Measurements from ENCODE around the gene ARID5A.
A peak's percentile ranks its signal among the peaks of the same experiment; 100 is the strongest.

ARID5A gene

DNA sequence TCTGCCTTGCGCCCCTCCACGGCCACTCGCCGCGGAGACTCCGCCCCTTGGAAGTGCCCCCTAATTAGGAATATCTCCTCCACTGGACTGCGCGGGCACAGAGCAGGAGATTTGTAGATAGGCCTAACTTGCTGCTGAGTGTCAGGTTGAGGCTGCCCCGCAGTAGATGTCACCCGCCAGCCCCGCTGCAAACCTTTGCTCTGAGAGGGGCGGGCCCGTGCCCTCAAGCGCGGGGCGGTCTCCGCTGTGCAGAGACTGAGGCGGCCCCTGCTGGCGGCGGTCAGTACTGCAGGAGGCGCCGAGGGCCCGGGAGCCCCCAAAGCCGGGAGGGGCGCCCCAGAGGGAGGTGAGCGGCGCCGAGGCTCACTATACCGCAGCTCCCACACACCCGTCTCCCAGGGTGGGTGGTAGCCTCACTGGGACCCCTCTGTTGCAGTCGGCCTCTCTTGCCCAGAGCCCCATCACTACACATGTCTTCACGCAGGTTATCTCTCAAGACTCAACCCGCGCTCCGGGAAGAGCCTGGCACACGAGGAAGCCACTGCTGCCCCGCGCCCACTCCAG lies 28.5 kb upstream of the ARID5A start:
- DNase-seq (ENCODE audit: low read depth in 2 of 2): peak; percentile 76 to 86

DNA sequence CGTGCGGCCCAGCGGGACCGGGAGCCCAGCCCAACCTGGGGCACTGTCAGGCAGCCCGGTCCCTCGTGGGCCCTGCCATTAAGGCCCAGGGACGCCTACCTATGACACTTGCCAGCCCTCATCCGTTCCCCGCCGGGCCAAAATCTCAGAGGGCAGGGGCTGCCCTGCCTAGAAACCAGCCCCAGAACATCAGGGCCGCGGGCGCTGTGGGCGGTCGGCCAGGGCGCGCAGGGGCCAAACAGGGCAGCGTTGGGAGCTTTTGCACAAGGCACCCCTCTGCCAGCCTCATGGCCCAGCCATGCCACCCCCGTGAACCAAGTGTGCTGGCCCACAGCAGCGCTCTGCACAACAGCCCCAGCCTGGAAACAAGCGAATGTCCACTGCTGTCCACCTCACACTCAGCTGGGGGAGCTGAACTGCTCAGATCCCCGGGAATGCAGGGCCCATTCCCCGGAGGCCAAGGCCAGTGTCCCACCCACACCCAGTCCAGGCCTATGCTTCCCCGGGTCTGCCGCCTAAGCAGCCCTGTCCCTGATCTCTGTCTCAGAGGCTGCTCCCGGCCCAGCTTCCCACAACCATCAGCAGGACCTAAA lies 27.9 kb upstream of the ARID5A start:
- DNase-seq (ENCODE audit: low read depth in 2 of 2): no peak

DNA sequence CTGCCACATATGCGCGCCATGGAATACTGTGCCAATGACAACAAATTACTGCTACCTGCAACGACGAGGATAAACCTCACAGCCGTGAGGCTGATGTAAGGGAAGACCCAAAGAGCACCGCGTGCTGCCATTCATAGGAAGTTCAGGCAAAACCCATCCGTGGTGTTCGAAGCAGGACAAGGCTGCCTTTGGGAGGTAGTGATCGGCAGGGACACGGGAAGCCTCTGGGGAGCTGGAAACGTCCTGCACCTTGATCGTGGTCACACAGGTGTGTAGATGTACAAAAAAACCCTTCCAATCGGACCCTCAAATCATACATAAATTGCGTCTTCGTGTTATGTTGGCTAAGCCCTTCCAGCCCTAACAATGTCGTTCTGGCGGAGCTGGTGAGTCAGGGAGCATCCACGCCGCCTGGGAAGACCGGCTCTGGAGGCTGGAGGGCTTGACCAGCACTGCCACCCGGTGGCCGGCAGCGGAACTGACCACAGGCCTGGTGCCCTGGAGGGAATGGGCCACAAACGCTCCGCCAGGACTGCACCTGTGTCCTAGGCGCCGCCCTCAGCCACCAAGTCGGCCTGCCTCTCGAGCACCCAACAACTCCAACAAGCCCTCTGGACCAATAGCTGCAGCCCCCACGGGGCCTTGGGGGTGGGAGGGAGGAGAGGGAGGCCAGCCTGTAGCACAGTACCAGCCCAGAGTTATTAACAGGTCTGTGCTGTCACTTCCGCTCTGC lies 27.3 kb upstream of the ARID5A start:
- DNase-seq (ENCODE audit: low read depth in 2 of 2): peak; percentile 24

DNA sequence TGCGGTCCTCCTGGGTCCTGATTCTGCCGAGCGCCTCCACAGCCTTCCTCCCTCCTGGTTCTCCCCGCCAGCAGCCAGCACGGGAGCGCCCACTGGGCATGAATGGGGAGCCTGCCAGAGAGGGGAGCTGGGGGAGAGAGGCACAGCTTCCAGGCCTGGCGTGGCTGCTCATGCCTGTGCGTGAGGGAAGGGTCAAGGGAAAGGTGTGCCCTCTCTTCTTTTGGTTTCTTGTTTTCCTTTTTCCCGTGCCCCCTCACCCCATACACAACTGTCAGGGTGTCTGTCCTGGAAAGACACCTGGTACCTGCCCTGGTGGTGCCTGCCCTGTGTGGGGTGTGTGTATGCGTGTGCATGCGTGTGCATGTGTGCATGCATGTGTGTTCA lies 26.7 kb upstream of the ARID5A start:
- DNase-seq (ENCODE audit: low read depth in 2 of 2): no peak

DNA sequence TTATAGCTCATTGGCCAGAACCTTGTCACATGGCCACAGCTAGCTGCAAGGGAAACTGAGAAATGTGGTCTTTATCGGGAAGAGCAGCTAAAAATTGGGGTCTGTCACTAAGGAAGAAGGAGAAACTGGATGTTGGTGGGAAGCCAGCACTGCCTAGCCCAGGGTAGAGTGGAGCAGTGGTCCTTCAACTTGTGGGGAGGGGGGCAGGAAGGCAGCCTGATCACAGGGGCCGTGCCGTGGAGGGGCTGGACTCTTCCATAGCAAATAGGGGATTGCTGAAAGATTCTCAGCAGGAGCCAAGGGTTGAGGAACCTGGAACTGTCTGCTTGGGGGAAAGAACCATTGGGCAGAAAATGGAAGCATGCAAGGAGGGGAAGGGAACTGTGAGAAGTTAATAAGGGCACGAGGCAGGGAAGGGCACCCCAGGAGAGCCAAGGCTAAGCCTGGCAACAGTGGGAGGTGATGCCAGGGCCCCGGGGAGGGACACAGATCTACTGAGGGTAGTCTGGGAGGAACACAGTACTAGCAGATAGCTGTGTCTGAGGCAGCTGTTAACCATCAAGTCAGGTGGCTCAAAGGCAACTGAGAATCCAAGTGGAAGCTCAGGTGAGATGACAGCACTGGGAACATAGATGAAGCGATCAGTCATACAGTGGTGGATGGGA lies 25.5 kb upstream of the ARID5A start:
- no peak for DNase-seq (ENCODE audit: low read depth in 2 of 2)

DNA sequence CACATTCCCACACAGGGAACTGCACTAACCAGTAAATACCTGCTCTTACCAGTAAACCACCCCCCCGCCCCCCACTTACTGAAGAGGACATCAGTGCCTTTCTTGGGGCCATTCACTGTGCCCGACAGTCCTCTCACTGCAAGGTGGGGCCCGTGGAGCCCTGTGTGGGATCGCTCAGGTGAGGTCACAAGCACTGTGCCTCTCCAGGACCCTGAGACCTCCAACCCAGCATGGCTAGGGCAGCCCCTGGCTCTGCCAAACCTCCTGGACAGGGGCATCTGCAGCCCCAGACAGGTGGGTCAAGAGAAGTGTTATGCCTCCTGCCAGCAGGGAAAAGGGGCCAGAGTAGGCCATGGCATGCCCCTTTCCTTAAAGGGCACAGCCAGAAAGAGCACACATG lies 24.7 kb upstream of the ARID5A start:
- no peak for DNase-seq (ENCODE audit: low read depth in 2 of 2)

DNA sequence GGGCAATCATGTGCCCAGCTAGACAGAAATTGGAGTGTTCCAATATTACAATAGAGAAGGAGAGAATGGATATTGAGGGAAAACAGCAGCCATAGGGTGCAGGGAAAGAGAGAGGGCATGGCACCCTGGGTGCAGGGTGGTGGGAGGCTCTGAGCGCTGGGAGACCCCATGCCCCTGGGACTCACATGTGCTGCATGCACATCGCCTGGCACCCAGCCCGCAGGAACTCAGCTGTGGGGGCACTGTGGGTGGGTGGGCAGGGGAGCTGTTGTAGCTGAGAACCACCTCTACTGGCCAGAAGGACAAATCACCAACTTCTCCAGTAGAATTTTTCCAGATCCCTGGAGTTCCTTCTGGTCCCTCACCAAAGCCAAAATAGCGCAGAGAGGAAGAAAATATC lies 24.2 kb upstream of the ARID5A start:
- no peak for DNase-seq (ENCODE audit: low read depth in 2 of 2)

DNA sequence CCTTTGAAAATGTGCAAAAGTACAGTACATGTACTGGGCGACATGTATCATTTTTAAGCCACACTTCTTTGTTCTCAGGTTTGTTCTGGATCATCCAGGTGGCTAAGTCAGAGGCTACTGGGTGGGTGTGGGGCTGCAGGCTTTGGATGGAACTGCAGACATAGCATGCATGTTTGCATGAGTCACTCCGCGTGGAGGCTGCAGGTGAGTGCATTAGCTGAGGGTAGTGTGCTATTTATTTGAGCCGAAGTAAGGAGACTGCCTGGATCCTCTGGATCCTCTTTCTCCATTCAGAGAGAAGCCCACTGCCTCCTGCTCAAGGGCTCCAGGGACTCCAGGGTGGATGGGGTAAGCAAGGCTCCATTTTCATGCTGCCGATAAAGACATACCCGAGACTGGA lies 22.0 kb upstream of the ARID5A start:
- no peak for DNase-seq (ENCODE audit: low read depth in 2 of 2)

DNA sequence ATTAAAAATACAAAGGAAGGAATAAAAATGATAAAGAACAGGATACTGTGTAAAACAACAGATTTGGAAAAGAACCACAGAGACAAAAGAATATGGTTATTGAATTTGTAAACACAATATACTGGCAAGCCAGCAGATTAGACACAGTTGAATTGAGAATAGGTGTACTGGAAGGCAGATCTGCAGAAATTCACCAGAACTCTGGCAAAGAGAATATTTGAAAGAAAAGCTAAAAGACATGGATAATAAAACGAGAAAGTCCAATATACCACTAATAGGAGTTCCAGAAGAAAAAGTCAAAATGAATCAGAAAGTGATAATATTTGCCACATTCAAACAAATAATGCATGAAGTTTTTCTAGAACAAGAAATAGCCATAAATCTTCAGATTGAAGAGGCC lies 19.5 kb upstream of the ARID5A start:
- no peak for DNase-seq (ENCODE audit: low read depth in 2 of 2)

DNA sequence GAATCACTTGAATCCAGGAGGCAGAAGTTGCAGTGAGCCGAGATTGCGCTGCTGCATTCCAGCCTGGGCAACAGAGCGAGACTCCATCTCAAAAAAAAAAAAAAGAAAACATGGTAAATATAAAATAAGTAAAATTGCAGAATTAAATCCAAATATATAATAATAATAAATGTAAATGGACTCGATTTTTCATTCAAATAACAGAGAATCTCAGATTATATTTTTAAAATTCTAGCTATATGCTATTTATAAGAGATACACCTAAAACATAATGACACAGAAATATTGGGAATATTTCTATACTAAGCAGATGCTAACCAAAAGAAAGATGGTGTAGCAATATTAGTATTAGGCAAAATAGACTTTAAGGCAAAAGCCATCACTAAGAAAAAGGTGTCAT lies 16.3 kb upstream of the ARID5A start:
- no peak for DNase-seq (ENCODE audit: low read depth in 2 of 2)

DNA sequence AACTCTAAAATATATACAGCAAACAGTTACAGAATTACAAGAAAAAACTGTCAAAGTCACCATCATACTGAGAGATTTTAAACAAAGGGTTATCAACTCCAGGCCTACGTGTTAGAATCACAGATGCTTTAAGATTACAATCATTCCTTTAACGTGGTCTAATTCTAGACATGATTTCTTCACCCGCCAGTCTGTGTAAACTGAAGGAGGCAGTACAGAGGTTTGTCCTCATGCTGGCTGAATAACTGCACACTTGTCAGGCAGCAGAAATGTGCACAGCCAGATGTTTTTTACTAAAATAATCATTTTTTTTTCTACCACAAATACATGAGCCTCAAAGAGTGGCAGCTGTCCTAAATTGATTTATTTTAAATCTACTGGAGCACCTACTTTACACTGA lies 15.9 kb upstream of the ARID5A start:
- DNase-seq (ENCODE audit: low read depth in 2 of 2): no peak

DNA sequence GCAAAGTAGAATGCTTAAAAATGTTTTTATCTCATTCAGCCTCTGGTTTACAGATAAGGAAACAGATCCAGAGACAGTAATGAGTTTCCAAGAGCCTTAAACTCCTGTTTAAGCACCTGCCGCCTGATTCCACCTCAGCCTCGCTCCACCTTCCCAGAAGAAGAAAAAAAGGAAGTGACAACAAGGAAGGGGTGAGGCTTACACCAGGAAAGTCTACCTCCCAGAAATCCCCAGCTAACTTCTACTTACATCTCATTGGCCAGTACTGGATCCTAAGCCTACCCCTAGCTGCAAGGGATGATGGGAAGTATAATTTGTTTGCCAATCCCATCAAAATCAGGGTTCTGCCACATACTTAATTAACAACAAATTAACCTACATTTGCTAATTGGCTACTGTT lies 15.3 kb upstream of the ARID5A start:
- no peak for DNase-seq (ENCODE audit: low read depth in 2 of 2)

DNA sequence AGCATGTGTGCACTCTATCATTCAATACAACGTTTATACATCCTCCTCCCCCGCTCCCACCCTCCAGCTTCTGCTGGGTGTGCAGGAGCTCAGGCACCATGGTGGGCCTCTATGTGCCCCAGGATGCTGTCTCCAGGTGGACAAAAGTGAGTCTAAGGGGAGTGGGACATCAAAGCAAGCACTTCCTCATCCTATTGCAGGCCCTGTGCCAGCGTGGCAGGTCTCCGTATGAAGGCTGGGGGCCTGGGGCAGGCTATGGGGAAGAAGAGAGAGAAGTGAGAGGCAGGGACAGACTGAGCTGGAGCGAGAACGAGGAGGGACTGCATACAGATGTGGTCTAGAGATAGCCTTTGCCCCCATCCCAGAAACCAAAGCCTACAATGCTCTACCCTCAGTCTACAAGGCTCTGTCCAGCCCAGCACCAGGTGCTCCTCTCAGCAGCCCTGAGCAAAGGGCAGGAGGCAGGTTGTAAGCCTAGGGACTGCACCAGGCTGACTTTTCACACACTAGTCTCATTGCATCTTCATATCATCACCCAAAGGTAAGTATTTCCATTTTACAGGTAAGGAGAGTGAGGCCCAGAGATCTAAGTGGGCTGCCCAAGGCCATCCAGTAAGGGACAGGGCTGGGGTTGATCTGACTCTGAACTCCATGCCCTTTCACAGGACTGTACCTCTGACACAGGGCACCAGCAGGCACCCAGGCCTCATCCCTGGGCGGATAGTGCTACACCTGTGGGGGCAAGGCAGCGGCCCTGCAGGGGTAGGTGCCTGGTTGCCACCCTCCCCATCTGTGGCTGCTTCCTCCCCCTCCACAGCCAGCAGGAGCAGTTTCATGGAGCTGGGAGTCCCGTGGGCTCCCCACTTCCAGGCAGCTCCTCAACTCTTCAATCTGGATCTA lies 14.0 kb upstream of the ARID5A start:
- no peak for DNase-seq (ENCODE audit: low read depth in 2 of 2)

DNA sequence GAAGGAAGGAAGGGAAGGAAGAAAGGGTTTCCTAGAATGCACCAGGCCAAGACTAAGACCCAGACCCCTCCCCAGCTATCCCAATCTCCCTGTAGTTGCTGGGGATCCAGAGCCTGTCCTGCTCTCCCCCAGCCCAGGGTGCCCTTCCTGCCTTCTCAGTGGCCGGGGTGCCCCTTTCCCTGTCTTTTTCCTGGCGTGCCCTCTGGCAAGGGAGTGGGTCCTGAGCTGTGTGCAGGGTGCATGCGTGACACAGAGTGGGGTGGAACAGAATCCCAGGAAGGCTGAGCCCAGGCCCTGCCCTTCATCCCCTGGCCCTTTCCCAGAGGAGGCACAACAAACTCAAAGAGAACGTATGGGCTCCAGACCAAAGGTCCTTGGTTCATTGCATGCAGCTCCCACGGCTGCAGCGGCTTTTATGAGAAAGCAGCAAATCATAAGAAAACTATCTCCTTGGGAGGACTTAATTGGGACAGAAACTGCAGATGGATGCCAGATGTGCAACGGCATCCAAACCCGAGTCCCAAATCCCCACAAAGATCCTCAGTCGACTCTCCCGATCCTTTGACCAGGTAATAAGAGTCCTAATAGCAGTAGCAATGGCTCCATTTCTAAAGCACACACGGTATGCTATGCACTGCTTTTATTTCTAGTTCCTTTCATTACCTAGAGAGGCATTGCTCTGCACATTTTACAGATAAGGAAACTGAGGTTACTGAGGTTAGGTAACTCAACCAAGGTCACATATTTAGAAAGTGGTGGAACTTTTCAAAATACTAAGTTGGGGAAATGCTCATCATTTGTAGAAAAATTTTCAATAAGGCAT lies 12.7 kb upstream of the ARID5A start:
- no peak for DNase-seq (ENCODE audit: low read depth in 2 of 2)

DNA sequence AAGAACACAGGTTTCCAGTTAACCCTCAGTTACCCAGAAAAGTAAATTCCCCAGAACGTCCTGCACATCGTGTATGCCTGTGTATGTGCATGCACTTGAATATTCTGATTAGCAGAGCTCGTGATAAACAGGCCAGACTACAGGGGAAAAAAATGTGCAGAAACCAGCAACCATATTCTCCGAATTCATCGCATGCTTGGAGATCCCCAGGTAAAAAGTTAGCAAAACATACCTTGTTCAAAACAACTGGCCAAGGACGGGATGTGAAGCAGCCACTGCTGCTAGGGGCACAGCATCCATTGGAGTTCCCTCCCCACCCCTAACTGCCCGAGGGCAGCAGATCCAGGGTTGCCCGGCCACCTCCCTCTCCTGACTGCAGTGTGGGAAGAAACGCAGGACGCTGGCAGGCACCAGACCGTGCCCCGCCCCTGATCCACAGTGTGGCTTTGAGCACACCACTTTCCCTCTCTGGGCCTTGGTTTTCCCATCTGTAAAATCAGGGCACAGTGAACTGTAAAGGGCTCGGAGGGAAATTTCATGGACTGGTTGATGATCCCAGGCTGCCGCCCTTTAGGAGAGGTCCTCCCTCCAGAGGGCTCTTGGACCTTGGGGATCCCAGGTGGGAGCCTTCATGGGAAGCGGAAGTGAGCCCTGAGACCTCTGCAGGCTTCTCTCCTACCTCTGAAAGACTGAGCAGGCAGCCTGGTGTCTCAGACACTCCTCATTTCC lies 11.9 kb upstream of the ARID5A start:
- DNase-seq (ENCODE audit: low read depth in 2 of 2): no peak

DNA sequence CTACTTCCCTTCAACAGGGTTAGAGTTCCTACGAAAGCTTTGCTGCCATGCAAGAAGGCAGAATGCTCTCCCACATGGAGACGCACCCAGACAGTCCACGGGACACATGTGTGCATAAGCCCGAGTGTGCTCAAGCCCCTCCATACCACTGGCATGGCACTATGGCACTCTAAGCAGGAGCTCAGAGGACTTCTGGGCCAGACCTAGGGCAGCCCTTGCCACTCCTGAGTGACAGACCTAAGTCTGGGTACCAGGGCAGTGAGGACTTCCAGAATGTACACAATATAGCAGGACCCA lies 11.4 kb upstream of the ARID5A start:
- no peak for DNase-seq (ENCODE audit: low read depth in 2 of 2)

DNA sequence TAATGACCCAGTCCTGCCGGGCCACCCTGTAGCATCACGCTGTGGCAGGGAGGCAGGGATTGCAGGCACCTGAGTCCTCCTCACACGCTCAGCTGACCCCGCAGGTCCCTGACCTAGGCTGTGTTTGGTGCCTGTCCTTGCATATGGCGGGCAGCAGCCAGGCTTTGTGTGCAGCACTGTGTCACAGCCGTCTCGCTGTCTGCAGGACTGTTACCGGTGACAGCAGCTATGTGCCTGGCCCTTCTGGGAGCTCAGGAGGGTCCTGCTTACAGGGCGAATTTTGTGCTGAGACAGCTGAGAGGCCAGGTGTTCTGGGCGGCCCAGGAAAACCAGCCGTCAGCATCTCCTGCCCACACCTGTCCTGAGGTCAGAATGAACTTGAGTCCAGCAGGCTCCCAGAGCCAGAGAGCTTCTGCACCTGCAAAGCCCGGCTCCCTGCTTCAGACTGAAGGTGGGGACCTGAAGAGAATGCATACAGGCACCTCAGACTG lies 10.4 kb upstream of the ARID5A start:
- DNase-seq (ENCODE audit: low read depth in 2 of 2): no peak

DNA sequence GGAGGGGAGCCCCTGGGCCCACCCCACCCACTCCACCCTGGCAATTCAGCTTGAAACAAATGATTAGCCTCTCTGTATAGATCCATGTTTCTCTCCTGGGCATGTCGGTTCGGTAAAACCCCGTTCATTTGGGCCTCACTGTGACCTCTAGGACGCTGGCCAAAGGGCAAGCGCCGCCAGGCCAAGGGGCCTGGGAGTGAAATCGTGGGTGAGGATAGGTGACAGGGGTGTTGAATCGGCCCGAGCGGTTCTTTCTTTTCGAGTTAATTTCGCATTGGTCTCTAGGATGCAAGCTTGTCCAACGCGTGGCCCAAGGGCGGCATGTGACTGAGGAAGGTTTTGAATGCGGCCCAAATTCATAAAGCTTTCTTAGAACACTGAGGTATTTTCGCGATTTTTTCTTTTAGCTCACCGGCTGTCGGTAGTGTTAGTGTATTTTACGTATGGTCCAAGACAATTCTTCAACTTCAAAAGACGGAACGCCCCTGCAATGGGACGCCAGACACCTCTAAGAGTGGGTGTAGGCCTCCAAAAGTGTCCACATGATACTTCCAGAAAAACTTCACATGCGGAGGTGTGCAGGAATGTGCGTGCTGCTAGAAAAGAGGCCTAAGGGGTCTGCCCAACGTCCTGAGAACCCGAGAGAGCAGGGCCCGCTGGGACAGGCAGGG lies 9.8 kb upstream of the ARID5A start:
- DNase-seq (ENCODE audit: low read depth in 2 of 2): no peak

DNA sequence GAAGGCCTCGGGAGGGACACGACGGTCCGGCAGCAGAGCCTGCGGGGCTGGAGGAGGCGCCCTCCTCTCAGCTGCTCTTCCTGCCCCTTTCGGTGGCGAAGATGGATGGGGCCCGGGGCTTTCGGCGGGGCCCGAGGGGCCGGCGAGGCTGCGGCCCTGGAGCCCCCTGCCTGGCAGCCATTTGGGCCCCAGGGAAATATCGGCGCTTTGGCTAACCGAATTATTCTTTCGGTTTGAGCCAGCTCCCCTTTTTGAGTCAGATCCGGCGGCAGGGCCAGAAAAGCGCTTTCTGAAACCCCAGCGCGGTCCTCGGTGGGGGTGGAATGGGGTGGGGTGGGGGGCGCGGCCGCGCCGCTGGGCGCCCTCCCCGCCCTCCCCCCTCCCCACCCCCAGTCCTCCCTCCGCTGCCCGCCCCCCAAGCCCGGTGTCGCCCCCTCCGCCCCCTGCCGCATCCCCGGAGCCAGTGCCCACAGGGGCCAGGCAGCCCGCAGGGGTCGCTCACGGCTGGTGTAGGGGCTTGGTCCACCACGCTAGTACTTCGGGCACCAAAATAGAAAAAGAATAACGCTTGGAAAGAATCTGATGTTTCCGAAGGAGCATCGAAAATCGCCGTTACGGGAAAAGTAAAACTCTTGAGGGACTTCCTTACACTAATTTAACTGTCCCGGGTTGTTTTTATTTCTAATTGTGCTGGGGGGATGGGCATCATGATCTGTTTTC lies 9.1 kb upstream of the ARID5A start:
- peak in 1 of 2 donors; percentile 16 for DNase-seq (ENCODE audit: low read depth in 2 of 2)

Measured in stimulated activated CD8-positive, alpha-beta memory T cell treated with anti-CD3 and anti-CD28 coated beads, Interleukin-2, amount 100 ng/mL, for 1 hour (primary cell).